H1 (cell line): ENCODE results near the gene TTC33.

Source experiments
- CHD2 ChIP-seq: IDR thresholded peaks from 2 replicates; pipeline ENCODE4 v1.6.1; 2012; ENCODE audit warnings: low read length, improper control_type of control experiment
- CREB1 ChIP-seq: IDR thresholded peaks from 2 replicates; pipeline ENCODE4 v1.6.1; 2012; ENCODE audit warnings: inconsistent platforms
- CTCF ChIP-seq, 3 experiments: IDR thresholded peaks; 1 replicate in 2 of 3; 2 replicates in 1 of 3; pipeline versions ENCODE4 v1.5.1 to v1.6.1; 2011; ENCODE audit warnings: low read length in 3 of 3, mild to moderate bottlenecking in 3 of 3, inconsistent platforms in 2 of 3, low read depth in 1 of 3, moderate library complexity in 1 of 3; ENCODE audit not compliant: insufficient read depth in 1 of 3; ENCODE audit errors: control extremely low read depth in 1 of 3
- GABPA ChIP-seq: IDR thresholded peaks from 2 replicates; pipeline ENCODE4 v1.6.1; 2011; ENCODE audit warnings: mild to moderate bottlenecking, low read length, moderate library complexity, borderline replicate concordance; ENCODE audit not compliant: insufficient read depth
- POLR2A ChIP-seq, 2 experiments: IDR thresholded peaks; 1 replicate in 1 of 2; 2 replicates in 1 of 2; pipeline ENCODE4 v1.6.1; 2011; ENCODE audit warnings: low read depth in 2 of 2, low read length in 2 of 2, mild to moderate bottlenecking in 2 of 2; ENCODE audit errors: control extremely low read depth in 1 of 2
- RAD21 ChIP-seq, 2 experiments: IDR thresholded peaks in 1 of 2; conservative IDR thresholded peaks in 1 of 2; 2 replicates each; pipeline ENCODE4 v1.6.1; 2011; ENCODE audit warnings: low read depth in 2 of 2, low read length in 2 of 2, improper control_type of control experiment in 1 of 2, inconsistent platforms in 1 of 2, mild to moderate bottlenecking in 1 of 2, moderate library complexity in 1 of 2

GRCh38 chr5:40688127-40688761 is 67.5 kb downstream of the TTC33 start:
- TF ChIP-seq CREB1 (no peak), RAD21 (IDR thresholded peaks at IDR 0.05 in 1 of 2, conservative IDR thresholded peaks at IDR 0.05 in 1 of 2; ENCODE audit: low read depth in 2 of 2, low read length in 2 of 2) (peak; percentile 97 to 99), POLR2A (IDR thresholded peaks at IDR 0.05; ENCODE audit: control extremely low read depth in 1 of 2, low read depth in 2 of 2, low read length in 2 of 2) (no peak), CTCF (IDR thresholded peaks at IDR 0.05; ENCODE audit: control extremely low read depth in 1 of 3, insufficient read depth in 1 of 3, low read depth in 1 of 3, low read length in 3 of 3) (peak; percentile 48 to 90 (median 89)), GABPA (no peak), CHD2 (no peak)
